K562 (cell line): ENCODE results near the gene CCDC27. TPM values are rescaled to one million over a fixed set of nuclear protein-coding genes. Genes with fewer than 3 reads are reported as not detected.

Source experiments
- polyA plus RNA-seq, 8 experiments: library from polyadenylated mRNA; depleted of rRNA in 4 of 8; stranded (reverse) in 5 of 8; unstranded in 3 of 8; fragments of >200 nt; fragmentation: Nextera tagmentation in 2 of 8; fragmentation: Illumina TruSeq in 1 of 8; extraction: Ambion mirVana in 2 of 8; extraction: Trizol in 1 of 8; gene quantifications; 2 replicates each; pipeline versions ENCODE4 v1.2.1 to v1.2.3, GENCODE V29; 2011 to 2014; ENCODE audit warnings: inconsistent platforms in 1 of 8, missing spikeins in 1 of 8
- small RNA-seq: library from RNA; depleted of rRNA; stranded (forward); fragments of <200 nt; gene quantifications from one replicate; pipeline ENCODE3, GENCODE V24; 2014
- total RNA-seq, 7 experiments: library from RNA; depleted of rRNA in 6 of 7; stranded (reverse); fragments of >200 nt in 6 of 7; fragmentation: Illumina TruSeq in 2 of 7; extraction: Trizol in 2 of 7; gene quantifications; 2 replicates each; pipeline versions ENCODE4 v1.2.1 to v1.2.3, GENCODE V29; 2011 to 2021; ENCODE audit warnings: low replicate concordance in 1 of 7

CCDC27 gene
- total and polyA plus RNA-seq, 9 of the 15 experiments (the other 6 are each of a cell fraction or from before 2014, with no cell fraction given), result 0.01 to 0.04 TPM; not detected in 7

Small RNA genes lying within 50 kb of the gene (small RNA-seq; reads per million reads assigned to genes)
- gene RF02197, result not detected
- not detected for gene RN7SL574P

Other genes with a start within 250 kb of the CCDC27 start
Only the 7 nearest of the 9 such genes appear.
- gene TPRG1L, start 127.4 kb upstream of the CCDC27 start, total RNA-seq (2014; rRNA removed), result 4.6 and 5.1 TPM in 2 replicates
- gene TPRG1L, start 127.4 kb upstream of the CCDC27 start, total RNA-seq (2014; rRNA removed; fragmentation: Illumina TruSeq; extraction: Trizol), result 5.0 and 5.2 TPM in 2 replicates
- 5.7 and 6.2 TPM in 2 replicates for gene TPRG1L, start 127.4 kb upstream of the CCDC27 start, total RNA-seq (2015; rRNA removed; fragmentation: Illumina TruSeq; extraction: Trizol)
- 8.4 and 8.9 TPM in 2 replicates for gene TPRG1L, start 127.4 kb upstream of the CCDC27 start, total RNA-seq (2021)
- gene TPRG1L, start 127.4 kb upstream of the CCDC27 start, polyA plus RNA-seq (2011; rRNA removed), result 9.9 and 11.0 TPM in 2 replicates
- gene TPRG1L, start 127.4 kb upstream of the CCDC27 start, polyA plus RNA-seq (2014; fragmentation: Illumina TruSeq; extraction: Trizol), result 9.7 and 10.0 TPM in 2 replicates
- gene TPRG1L, start 127.4 kb upstream of the CCDC27 start, polyA plus RNA-seq (2014; fragmentation: Nextera tagmentation; extraction: Ambion mirVana), result 1 to 10 TPM; 1.6 to 1.9 TPM
- gene TPRG1L, start 127.4 kb upstream of the CCDC27 start, polyA plus RNA-seq (2014; rRNA removed), result 6.8 and 7.1 TPM in 2 replicates
- gene WRAP73, start 102.3 kb upstream of the CCDC27 start, total RNA-seq (2014; rRNA removed), result 30.1 and 39.3 TPM in 2 replicates
- gene WRAP73, start 102.3 kb upstream of the CCDC27 start, total RNA-seq (2014; rRNA removed; fragmentation: Illumina TruSeq; extraction: Trizol), result 11.0 and 14.7 TPM in 2 replicates
- gene WRAP73, start 102.3 kb upstream of the CCDC27 start, total RNA-seq (2015; rRNA removed; fragmentation: Illumina TruSeq; extraction: Trizol), result 21.3 and 22.1 TPM in 2 replicates
- gene WRAP73, start 102.3 kb upstream of the CCDC27 start, total RNA-seq (2021), result 30.9 and 34.7 TPM in 2 replicates
- 47.1 and 54.8 TPM in 2 replicates for gene WRAP73, start 102.3 kb upstream of the CCDC27 start, polyA plus RNA-seq (2011; rRNA removed)
- gene WRAP73, start 102.3 kb upstream of the CCDC27 start, polyA plus RNA-seq (2014; fragmentation: Illumina TruSeq; extraction: Trizol), result 32.5 and 40.4 TPM in 2 replicates
- gene WRAP73, start 102.3 kb upstream of the CCDC27 start, polyA plus RNA-seq (2014; fragmentation: Nextera tagmentation; extraction: Ambion mirVana), result 1 to 10 TPM; 4.3 to 4.7 TPM
- 51.8 and 55.9 TPM in 2 replicates for gene WRAP73, start 102.3 kb upstream of the CCDC27 start, polyA plus RNA-seq (2014; rRNA removed)
- 0.49 and 0.50 TPM in 2 replicates for gene TP73, start 99.9 kb upstream of the CCDC27 start, total RNA-seq (2014; rRNA removed)
- gene TP73, start 99.9 kb upstream of the CCDC27 start, total RNA-seq (2014; rRNA removed; fragmentation: Illumina TruSeq; extraction: Trizol), result 0.07 and 0.10 TPM in 2 replicates
- 0.40 and 0.41 TPM in 2 replicates for gene TP73, start 99.9 kb upstream of the CCDC27 start, total RNA-seq (2015; rRNA removed; fragmentation: Illumina TruSeq; extraction: Trizol)
- gene TP73, start 99.9 kb upstream of the CCDC27 start, total RNA-seq (2021), result 1.3 and 1.6 TPM in 2 replicates
- 0.72 and 1.1 TPM in 2 replicates for gene TP73, start 99.9 kb upstream of the CCDC27 start, polyA plus RNA-seq (2011; rRNA removed)
- gene TP73, start 99.9 kb upstream of the CCDC27 start, polyA plus RNA-seq (2014; fragmentation: Illumina TruSeq; extraction: Trizol), result 0.12 and 0.73 TPM in 2 replicates
- not detected for gene TP73, start 99.9 kb upstream of the CCDC27 start, polyA plus RNA-seq (2014; fragmentation: Nextera tagmentation; extraction: Ambion mirVana)
- gene TP73, start 99.9 kb upstream of the CCDC27 start, polyA plus RNA-seq (2014; rRNA removed), result 0.38 and 1.1 TPM in 2 replicates
- 85.6 and 123 TPM in 2 replicates for gene SMIM1, start 20.3 kb downstream of the CCDC27 start, total RNA-seq (2014; rRNA removed)
- gene SMIM1, start 20.3 kb downstream of the CCDC27 start, total RNA-seq (2014; rRNA removed; fragmentation: Illumina TruSeq; extraction: Trizol), result 1.8 and 2.3 TPM in 2 replicates
- 31.5 and 44.3 TPM in 2 replicates for gene SMIM1, start 20.3 kb downstream of the CCDC27 start, total RNA-seq (2015; rRNA removed; fragmentation: Illumina TruSeq; extraction: Trizol)
- gene SMIM1, start 20.3 kb downstream of the CCDC27 start, total RNA-seq (2021), result 125 and 150 TPM in 2 replicates
- 9.2 and 18.1 TPM in 2 replicates for gene SMIM1, start 20.3 kb downstream of the CCDC27 start, polyA plus RNA-seq (2011; rRNA removed)
- gene SMIM1, start 20.3 kb downstream of the CCDC27 start, polyA plus RNA-seq (2014; fragmentation: Illumina TruSeq; extraction: Trizol), result 5.0 and 24.5 TPM in 2 replicates
- 10 to 100 TPM; 11.1 to 24.3 TPM for gene SMIM1, start 20.3 kb downstream of the CCDC27 start, polyA plus RNA-seq (2014; fragmentation: Nextera tagmentation; extraction: Ambion mirVana)
- 60.6 and 93.3 TPM in 2 replicates for gene SMIM1, start 20.3 kb downstream of the CCDC27 start, polyA plus RNA-seq (2014; rRNA removed)
- 44.3 and 45.5 TPM in 2 replicates for gene LRRC47, start 44.0 kb downstream of the CCDC27 start, total RNA-seq (2014; rRNA removed)
- 40.8 and 43.7 TPM in 2 replicates for gene LRRC47, start 44.0 kb downstream of the CCDC27 start, total RNA-seq (2014; rRNA removed; fragmentation: Illumina TruSeq; extraction: Trizol)
- 33.5 and 35.1 TPM in 2 replicates for gene LRRC47, start 44.0 kb downstream of the CCDC27 start, total RNA-seq (2015; rRNA removed; fragmentation: Illumina TruSeq; extraction: Trizol)
- 68.0 and 68.5 TPM in 2 replicates for gene LRRC47, start 44.0 kb downstream of the CCDC27 start, total RNA-seq (2021)
- gene LRRC47, start 44.0 kb downstream of the CCDC27 start, polyA plus RNA-seq (2011; rRNA removed), result 34.2 and 45.2 TPM in 2 replicates
- 36.6 and 48.7 TPM in 2 replicates for gene LRRC47, start 44.0 kb downstream of the CCDC27 start, polyA plus RNA-seq (2014; fragmentation: Illumina TruSeq; extraction: Trizol)
- 1 to 10 TPM; 4.6 to 5.3 TPM for gene LRRC47, start 44.0 kb downstream of the CCDC27 start, polyA plus RNA-seq (2014; fragmentation: Nextera tagmentation; extraction: Ambion mirVana)
- gene LRRC47, start 44.0 kb downstream of the CCDC27 start, polyA plus RNA-seq (2014; rRNA removed), result 30.6 and 35.9 TPM in 2 replicates
- 42.7 and 54.9 TPM in 2 replicates for gene CEP104, start 104.8 kb downstream of the CCDC27 start, total RNA-seq (2014; rRNA removed)
- gene CEP104, start 104.8 kb downstream of the CCDC27 start, total RNA-seq (2014; rRNA removed; fragmentation: Illumina TruSeq; extraction: Trizol), result 22.3 and 31.9 TPM in 2 replicates
- 23.7 and 25.0 TPM in 2 replicates for gene CEP104, start 104.8 kb downstream of the CCDC27 start, total RNA-seq (2015; rRNA removed; fragmentation: Illumina TruSeq; extraction: Trizol)
- 63.4 and 77.7 TPM in 2 replicates for gene CEP104, start 104.8 kb downstream of the CCDC27 start, total RNA-seq (2021)
- 42.6 and 45.1 TPM in 2 replicates for gene CEP104, start 104.8 kb downstream of the CCDC27 start, polyA plus RNA-seq (2011; rRNA removed)
- gene CEP104, start 104.8 kb downstream of the CCDC27 start, polyA plus RNA-seq (2014; fragmentation: Illumina TruSeq; extraction: Trizol), result 44.1 and 53.6 TPM in 2 replicates
- gene CEP104, start 104.8 kb downstream of the CCDC27 start, polyA plus RNA-seq (2014; fragmentation: Nextera tagmentation; extraction: Ambion mirVana), result 10 to 100 TPM; 11.2 to 13.4 TPM
- gene CEP104, start 104.8 kb downstream of the CCDC27 start, polyA plus RNA-seq (2014; rRNA removed), result 30.4 and 43.1 TPM in 2 replicates
- gene DFFB, start 105.0 kb downstream of the CCDC27 start, total RNA-seq (2014; rRNA removed), result 10.0 and 15.1 TPM in 2 replicates
- gene DFFB, start 105.0 kb downstream of the CCDC27 start, total RNA-seq (2014; rRNA removed; fragmentation: Illumina TruSeq; extraction: Trizol), result 8.3 and 11.2 TPM in 2 replicates
- gene DFFB, start 105.0 kb downstream of the CCDC27 start, total RNA-seq (2015; rRNA removed; fragmentation: Illumina TruSeq; extraction: Trizol), result 11.4 and 11.5 TPM in 2 replicates
- 12.7 and 15.0 TPM in 2 replicates for gene DFFB, start 105.0 kb downstream of the CCDC27 start, total RNA-seq (2021)
- 13.5 and 14.3 TPM in 2 replicates for gene DFFB, start 105.0 kb downstream of the CCDC27 start, polyA plus RNA-seq (2011; rRNA removed)
- 10.9 and 12.7 TPM in 2 replicates for gene DFFB, start 105.0 kb downstream of the CCDC27 start, polyA plus RNA-seq (2014; fragmentation: Illumina TruSeq; extraction: Trizol)
- gene DFFB, start 105.0 kb downstream of the CCDC27 start, polyA plus RNA-seq (2014; fragmentation: Nextera tagmentation; extraction: Ambion mirVana), result 1 to 10 TPM; 2.3 to 6.6 TPM
- gene DFFB, start 105.0 kb downstream of the CCDC27 start, polyA plus RNA-seq (2014; rRNA removed), result 15.8 and 20.0 TPM in 2 replicates